Measurements from ENCODE around the gene PC. TPM values are rescaled to one million over a fixed set of nuclear protein-coding genes. Genes with fewer than 3 reads are reported as not detected.

Gene PC
- total and polyA plus RNA-seq, 9 of the 15 experiments (the other 6 are each of a cell fraction or from before 2014, with no cell fraction given), result 0.94 to 38.0 (median 8.7) TPM

- TF ChIP-seq SETDB1 (IDR thresholded peaks at IDR 0.05; ENCODE audit: low read length) (no peak), PURB (CRISPR knock-in tag; IDR thresholded peaks at IDR 0.05; ENCODE audit: low read depth) (no peak), NFYB (IDR thresholded peaks at IDR 0.05; ENCODE audit: extremely low read depth, insufficient read length) (no peak), GTF2E2 (tag; IDR thresholded peaks at IDR 0.05) (no peak), CBFA2T3 (IDR thresholded peaks at IDR 0.05) (peak; percentile 77), HDAC3 (IDR thresholded peaks at IDR 0.05; ENCODE audit: borderline replicate concordance, partially characterized antibody) (no peak), ZNF445 (CRISPR knock-in tag; IDR thresholded peaks at IDR 0.05; ENCODE audit: low read depth) (no peak), ZNF354B (CRISPR knock-in tag; IDR thresholded peaks at IDR 0.05) (no peak), ZNF124 (CRISPR knock-in tag; IDR thresholded peaks at IDR 0.05) (no peak), BCL6 (CRISPR knock-in tag; IDR thresholded peaks at IDR 0.05) (no peak), NR2F6 (CRISPR knock-in tag; IDR thresholded peaks at IDR 0.05) (no peak), ETS1 (conservative IDR thresholded peaks at IDR 0.05; ENCODE audit: control insufficient read depth, low read depth, low read length) (no peak), ZBTB12 (CRISPR knock-in tag; IDR thresholded peaks at IDR 0.05) (0 out of 2 replicates have a peak, but pooled peaks have one; percentile 25)
- TF ChIP-seq, protein P1, sequence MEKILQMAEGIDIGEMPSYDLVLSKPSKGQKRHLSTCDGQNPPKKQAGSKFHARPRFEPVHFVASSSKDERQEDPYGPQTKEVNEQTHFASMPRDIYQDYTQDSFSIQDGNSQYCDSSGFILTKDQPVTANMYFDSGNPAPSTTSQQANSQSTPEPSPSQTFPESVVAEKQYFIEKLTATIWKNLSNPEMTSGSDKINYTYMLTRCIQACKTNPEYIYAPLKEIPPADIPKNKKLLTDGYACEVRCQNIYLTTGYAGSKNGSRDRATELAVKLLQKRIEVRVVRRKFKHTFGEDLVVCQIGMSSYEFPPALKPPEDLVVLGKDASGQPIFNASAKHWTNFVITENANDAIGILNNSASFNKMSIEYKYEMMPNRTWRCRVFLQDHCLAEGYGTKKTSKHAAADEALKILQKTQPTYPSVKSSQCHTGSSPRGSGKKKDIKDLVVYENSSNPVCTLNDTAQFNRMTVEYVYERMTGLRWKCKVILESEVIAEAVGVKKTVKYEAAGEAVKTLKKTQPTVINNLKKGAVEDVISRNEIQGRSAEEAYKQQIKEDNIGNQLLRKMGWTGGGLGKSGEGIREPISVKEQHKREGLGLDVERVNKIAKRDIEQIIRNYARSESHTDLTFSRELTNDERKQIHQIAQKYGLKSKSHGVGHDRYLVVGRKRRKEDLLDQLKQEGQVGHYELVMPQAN (IDR thresholded peaks at IDR 0.05; ENCODE audit: borderline replicate concordance), result no peak
- TF ChIP-seq, protein P2, sequence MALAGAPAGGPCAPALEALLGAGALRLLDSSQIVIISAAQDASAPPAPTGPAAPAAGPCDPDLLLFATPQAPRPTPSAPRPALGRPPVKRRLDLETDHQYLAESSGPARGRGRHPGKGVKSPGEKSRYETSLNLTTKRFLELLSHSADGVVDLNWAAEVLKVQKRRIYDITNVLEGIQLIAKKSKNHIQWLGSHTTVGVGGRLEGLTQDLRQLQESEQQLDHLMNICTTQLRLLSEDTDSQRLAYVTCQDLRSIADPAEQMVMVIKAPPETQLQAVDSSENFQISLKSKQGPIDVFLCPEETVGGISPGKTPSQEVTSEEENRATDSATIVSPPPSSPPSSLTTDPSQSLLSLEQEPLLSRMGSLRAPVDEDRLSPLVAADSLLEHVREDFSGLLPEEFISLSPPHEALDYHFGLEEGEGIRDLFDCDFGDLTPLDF (CRISPR knock-in tag; IDR thresholded peaks at IDR 0.05), result no peak
- TF ChIP-seq, protein P3, sequence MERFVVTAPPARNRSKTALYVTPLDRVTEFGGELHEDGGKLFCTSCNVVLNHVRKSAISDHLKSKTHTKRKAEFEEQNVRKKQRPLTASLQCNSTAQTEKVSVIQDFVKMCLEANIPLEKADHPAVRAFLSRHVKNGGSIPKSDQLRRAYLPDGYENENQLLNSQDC (CRISPR knock-in tag; IDR thresholded peaks at IDR 0.05), result no peak
- TF ChIP-seq, protein P4, sequence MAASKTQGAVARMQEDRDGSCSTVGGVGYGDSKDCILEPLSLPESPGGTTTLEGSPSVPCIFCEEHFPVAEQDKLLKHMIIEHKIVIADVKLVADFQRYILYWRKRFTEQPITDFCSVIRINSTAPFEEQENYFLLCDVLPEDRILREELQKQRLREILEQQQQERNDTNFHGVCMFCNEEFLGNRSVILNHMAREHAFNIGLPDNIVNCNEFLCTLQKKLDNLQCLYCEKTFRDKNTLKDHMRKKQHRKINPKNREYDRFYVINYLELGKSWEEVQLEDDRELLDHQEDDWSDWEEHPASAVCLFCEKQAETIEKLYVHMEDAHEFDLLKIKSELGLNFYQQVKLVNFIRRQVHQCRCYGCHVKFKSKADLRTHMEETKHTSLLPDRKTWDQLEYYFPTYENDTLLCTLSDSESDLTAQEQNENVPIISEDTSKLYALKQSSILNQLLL (CRISPR knock-in tag; IDR thresholded peaks at IDR 0.05; ENCODE audit: borderline replicate concordance), result no peak
Measured at GRCh38 chr11:66891851-66892660, 66.1 kb downstream of the PC start (continued).
